ENCODE results near the gene OOSP1. TPM values are rescaled to one million over a fixed set of nuclear protein-coding genes. Genes with fewer than 3 reads are reported as not detected.

The OOSP1 gene
- total and polyA plus RNA-seq, 2 of the 8 experiments (the other 6 are each of a cell fraction or from before 2014, with no cell fraction given), result not detected

- H2AFZ ChIP-seq (ENCODE audit: low read length), result no peak overlapping the region
- no peak overlapping the region for H2BK120ac ChIP-seq (replicated peaks; ENCODE audit: low read depth, low read length)
- no peak overlapping the region for H2BK12ac ChIP-seq (ENCODE audit: low read depth, low read length)
- no peaks in the 10 kb centered on the region for H3K79me1 ChIP-seq (ENCODE audit: low read depth, low read length)
- no peak overlapping the region for H3K18ac ChIP-seq (ENCODE audit: extremely low read depth, low read length)
- FAIRE-seq, result no peak
- no peak overlapping the region for H3K9ac ChIP-seq (replicated peaks in 1 of 4; ENCODE audit: extremely low read depth in 1 of 4, low read depth in 3 of 4, low read length in 3 of 4)
- DNase-seq (ENCODE audit: low read depth in 1 of 2, low spot score in 2 of 2), result no peak
- no peaks in the 10 kb centered on the region for H3K23me2 ChIP-seq (ENCODE audit: low read depth, low read length)
- no peaks in the 10 kb centered on the region for H3K36me3 ChIP-seq (ENCODE audit: control insufficient read depth in 2 of 4, insufficient read depth in 4 of 4, low read length in 3 of 4)
- H3K23ac ChIP-seq (ENCODE audit: insufficient read length), result no peak overlapping the region
- H4K8ac ChIP-seq (ENCODE audit: extremely low read depth, insufficient read depth, low read length), result no peak overlapping the region
- POLR2A ChIA-PET (ENCODE audit: partially characterized antibody), result no interaction called here
- H3K14ac ChIP-seq (ENCODE audit: insufficient read length), result no peak overlapping the region
- no peak overlapping the region for H2BK15ac ChIP-seq (ENCODE audit: low read length)
- no peaks in the 10 kb centered on the region for H4K20me1 ChIP-seq (replicated peaks in 1 of 2; ENCODE audit: control insufficient read depth in 1 of 2, insufficient read depth in 2 of 2, low read length in 2 of 2)
- H2AK5ac ChIP-seq (ENCODE audit: low read depth, low read length), result no peak overlapping the region
- TF ChIP-seq CREB1 (IDR thresholded peaks at IDR 0.05), result no peak
- no peak for TF ChIP-seq CTBP2 (IDR thresholded peaks at IDR 0.05; ENCODE audit: borderline replicate concordance, insufficient read depth, insufficient read length, low read length)
- TF ChIP-seq TAF7 (optimal IDR thresholded peaks at IDR 0.05; ENCODE audit: borderline replicate concordance, low read depth, low read length), result no peak
- no peak for TF ChIP-seq E2F6 (IDR thresholded peaks at IDR 0.05)
- no peak for TF ChIP-seq GTF2F1 (IDR thresholded peaks at IDR 0.05; ENCODE audit: borderline replicate concordance, low read depth, low read length)
- H4K91ac ChIP-seq (replicated peaks; ENCODE audit: insufficient read length, low read length), result no peak overlapping the region
- no peak overlapping the region for H3K56ac ChIP-seq (replicated peaks; ENCODE audit: insufficient read length, low read depth, low read length)
- H2BK20ac ChIP-seq (ENCODE audit: low read length), result no peak overlapping the region
- CTCF ChIA-PET (ENCODE audit: partially characterized antibody), result interaction anchor here (1.3 to 2.2 kb wide), 2 partner anchors 17 to 28 kb away, joined by 3 to 9 read pairs; no protein-coding TSS in a partner anchor
- H3K4ac ChIP-seq (replicated peaks; ENCODE audit: insufficient read length, low read depth, low read length), result no peak overlapping the region
- no peak overlapping the region for H3K27ac ChIP-seq (ENCODE audit: low read depth, low read length)
- H4K5ac ChIP-seq (ENCODE audit: insufficient read length, low read depth, low read length), result no peak overlapping the region
- no peaks in the 10 kb centered on the region for H3K9me3 ChIP-seq (ENCODE audit: insufficient read depth in 2 of 2, low read depth in 1 of 2, low read length in 1 of 2)
- no peaks in the 10 kb centered on the region for H3K79me2 ChIP-seq (ENCODE audit: control insufficient read depth in 1 of 2, insufficient read depth in 2 of 2, low read length in 2 of 2)
- no peak overlapping the region for H3K4me3 ChIP-seq (ENCODE audit: extremely low read depth in 1 of 4, insufficient read depth in 2 of 4, low read depth in 3 of 4, low read length in 4 of 4)
- H3K4me2 ChIP-seq (ENCODE audit: insufficient read depth in 1 of 2, low read depth in 2 of 2, low read length in 2 of 2), result no peak overlapping the region
- no peak overlapping the region for H2BK5ac ChIP-seq (ENCODE audit: low read depth, low read length)
- no peaks in the 10 kb centered on the region for H3K4me1 ChIP-seq (replicated peaks in 1 of 4; ENCODE audit: control insufficient read depth in 3 of 4, insufficient read depth in 4 of 4, low read length in 3 of 4)
- WGBS, 2 experiments (ENCODE audit: extremely low coverage in 1 of 2, insufficient coverage in 1 of 2, insufficient read length in 1 of 2, insufficient replicate concordance in 2 of 2, low coverage in 1 of 2, low lambda C conversion rate in 2 of 2, missing lambda C conversion rate in 1 of 2), result 90% methylated on average over 1 of the region's 1 CpG; no CpG with 5 or more reads in 1 of the 2 experiments
- H3K27me3 ChIP-seq (replicated peaks in 1 of 4; ENCODE audit: control insufficient read depth in 3 of 4, extremely low read depth in 1 of 4, insufficient read depth in 3 of 4, low read length in 3 of 4), result no peaks in the 10 kb centered on the region
Measured at GRCh38 chr11:59901306-59901705, 36.9 kb upstream of the OOSP1 start.

All from H1 (cell line).